HepG2 (cell line): ENCODE measurements around the gene ABL2. TPM values are rescaled to one million over a fixed set of nuclear protein-coding genes. Genes with fewer than 3 reads are reported as not detected.

Experiments used
- ATAC-seq: fragments of 200-7000 bp; cut with Tn5 transposase; 3 replicates; pipeline ENCODE4 v1.9.1; 2020; ENCODE audit warnings: mild to moderate bottlenecking, moderate library complexity
- BruUV-seq: library from RNA; stranded (reverse); fragments of 400-500 nt; replicated peaks from 2 replicates; lab custom pipeline; 2021; lab: Mats Ljungman, UMichigan
- CTCF ChIA-PET: fragments of 300-600 bp; formaldehyde crosslinking; extraction: SDS; loops from one replicate; lab custom pipeline; 2021; ENCODE audit warnings: low total read pairs, inconsistent platforms, low intra/inter-chr PET ratio; lab: Yijun Ruan, JAX
- POLR2A ChIA-PET: fragments of 350-600 bp; sonication (Branson Sonifier 250); formaldehyde crosslinking; loops from one replicate; lab custom pipeline; 2020; ENCODE audit warnings: antibody characterized with exemption, inconsistent platforms; lab: Yijun Ruan, JAX
- DNase-seq: peaks from one replicate; pipeline ENCODE4 v3.0.0-alpha.2; 2015; ENCODE audit warnings: low spot score
- FAIRE-seq: peaks from 3 replicates; lab custom pipeline; 2011; peaks lifted over from hg19 to GRCh38; lab: Jason Lieb, UNC
- H2AFZ ChIP-seq: one replicate; pipeline ENCODE4 v1.6.1; 2011; ENCODE audit warnings: low read length, inconsistent platforms
- H3K27ac ChIP-seq: fragments of 300-600 bp; 3 replicates; pipeline ENCODE4 v1.8.0; 2011; ENCODE audit warnings: mixed run types, mild to moderate bottlenecking, mixed read lengths, low read length, inconsistent platforms; ENCODE audit not compliant: insufficient read depth; ENCODE audit errors: extremely low read length
- H3K27me3 ChIP-seq, 2 experiments: fragments of 200-600 bp in 1 of 2; 2 replicates in 1 of 2; 3 replicates in 1 of 2; pipeline versions ENCODE4 v1.6.0 to v1.8.0; 2011; ENCODE audit warnings: low read length in 2 of 2, mild to moderate bottlenecking in 2 of 2, moderate library complexity in 2 of 2, inconsistent platforms in 1 of 2; ENCODE audit not compliant: insufficient read depth in 2 of 2, control insufficient read depth in 1 of 2
- H3K36me3 ChIP-seq, 2 experiments: fragments of 200-600 bp in 1 of 2; replicated peaks in 1 of 2; 2 replicates in 1 of 2; 3 replicates in 1 of 2; pipeline versions ENCODE4 v1.5.1 to v1.8.0; 2011; ENCODE audit warnings: low read length in 2 of 2, inconsistent platforms in 1 of 2; ENCODE audit not compliant: insufficient read depth in 2 of 2, control insufficient read depth in 1 of 2
- H3K4me1 ChIP-seq: 2 replicates; pipeline ENCODE4 v1.5.1; 2012; ENCODE audit warnings: low read length, inconsistent platforms; ENCODE audit not compliant: insufficient read depth
- H3K4me2 ChIP-seq: 2 replicates; pipeline ENCODE4 v1.6.0; 2011; ENCODE audit warnings: low read depth, low read length, inconsistent platforms
- H3K4me3 ChIP-seq, 3 experiments: fragments of 200-600 bp in 1 of 3; sonication (generic), shearing (Covaris generic) in 1 of 3; replicated peaks in 1 of 3; 2 replicates each; pipeline ENCODE4 v1.5.1; 2011 to 2016; ENCODE audit warnings: low read length in 3 of 3, inconsistent platforms in 2 of 3, low read depth in 2 of 3, mild to moderate bottlenecking in 2 of 3, control low read depth in 1 of 3, mixed read lengths in 1 of 3; ENCODE audit not compliant: insufficient read depth in 1 of 3
- H3K79me2 ChIP-seq: one replicate; pipeline ENCODE4 v1.6.1; 2011; ENCODE audit warnings: low read length, inconsistent platforms; ENCODE audit not compliant: insufficient read depth
- H3K9ac ChIP-seq: 2 replicates; pipeline ENCODE4 v1.6.0; 2011; ENCODE audit warnings: mild to moderate bottlenecking, low read depth, low read length, inconsistent platforms; ENCODE audit not compliant: insufficient read depth
- H3K9me3 ChIP-seq: 2 replicates; pipeline ENCODE4 v1.5.1; 2012; ENCODE audit warnings: mild to moderate bottlenecking, low read length
- H4K20me1 ChIP-seq: 2 replicates; pipeline ENCODE4 v1.6.0; 2011; ENCODE audit warnings: inconsistent platforms, mild to moderate bottlenecking, low read length, moderate library complexity; ENCODE audit not compliant: insufficient read depth
- HOMEZ ChIP-seq: IDR thresholded peaks from 2 replicates; pipeline ENCODE4 v1.6.1; 2016; ENCODE audit warnings: low read depth
- PPARG ChIP-seq: conservative IDR thresholded peaks from 2 replicates; pipeline ENCODE4 v1.6.1; 2016; ENCODE audit warnings: missing biosample characterization, missing genetic modification reagents
- RAD21 ChIP-seq: fragments of 450-650 bp; formaldehyde crosslinking; IDR thresholded peaks from 2 replicates; pipeline ENCODE4 v1.5.0; 2020; ENCODE audit warnings: mild to moderate bottlenecking
- SKIL ChIP-seq: sonication (generic); formaldehyde crosslinking; IDR thresholded peaks from 2 replicates; pipeline ENCODE4 v1.8.0; 2022; ENCODE audit warnings: missing genetic modification reagents, mild to moderate bottlenecking, moderate library complexity, borderline replicate concordance
- THRA ChIP-seq: sonication (generic); formaldehyde crosslinking; IDR thresholded peaks from 2 replicates; pipeline ENCODE4 v1.4.0; 2020; ENCODE audit warnings: missing genetic modification reagents, borderline replicate concordance
- TP53 ChIP-seq: sonication (generic); formaldehyde crosslinking; conservative IDR thresholded peaks from 2 replicates; pipeline ENCODE4 v1.4.0; 2020; ENCODE audit warnings: missing genetic modification reagents
- ZBTB7A ChIP-seq: sonication (generic); formaldehyde crosslinking; IDR thresholded peaks from 2 replicates; pipeline ENCODE4 v1.8.0; 2022; ENCODE audit warnings: mild to moderate bottlenecking, missing genetic modification reagents
- ZNF207 ChIP-seq: fragments of 450-650 bp; IDR thresholded peaks from 2 replicates; pipeline ENCODE4 v1.6.1; 2016; ENCODE audit warnings: antibody characterized with exemption, borderline replicate concordance
- ZNF318 ChIP-seq: sonication (generic); formaldehyde crosslinking; IDR thresholded peaks from 2 replicates; pipeline ENCODE4 v1.4.0; 2020; ENCODE audit warnings: mild to moderate bottlenecking, missing genetic modification reagents
- WGBS: methylation state at CpG from one replicate; pipeline ENCODE4 v1.1.6; 2017; ENCODE audit warnings: low lambda C conversion rate; 5-methylcytosine and 5-hydroxymethylcytosine counted together
- in situ Hi-C: cut with HindIII; loops from 2 replicates; pipeline ENCODE4 v1.10.0; 2017; ENCODE audit warnings: low pct_unique_long_range_greater_than_20kb; ENCODE audit not compliant: extremely low pct_ligation_motif_present
- intact Hi-C: fragments of 100-400 bp; cut with micrococcal nuclease; formaldehyde crosslinking; loops from one replicate; pipeline ENCODE4 v1.10.0; 2022; ENCODE audit not compliant: unreplicated experiment
- polyA plus RNA-seq, 8 experiments: library from polyadenylated mRNA; depleted of rRNA in 3 of 8; stranded (reverse) in 7 of 8; unstranded in 1 of 8; fragments of >200 nt; fragmentation: Illumina TruSeq in 4 of 8; extraction: Trizol in 4 of 8; gene quantifications; 2 replicates each; pipeline versions ENCODE4 v1.2.1 to v1.2.3, GENCODE V29; 2011 to 2016; ENCODE audit warnings: low read depth in 4 of 8, missing spikeins in 1 of 8, mixed read lengths in 1 of 8; ENCODE audit not compliant: insufficient read depth in 1 of 8
- total RNA-seq, 5 experiments: library from RNA; depleted of rRNA; stranded (reverse); fragments of >200 nt; fragmentation: Illumina TruSeq; extraction: Trizol; gene quantifications; 2 replicates each; pipeline ENCODE4 v1.2.3, GENCODE V29; 2016; ENCODE audit warnings: low read depth in 1 of 5

ABL2 gene
- total and polyA plus RNA-seq, 2 of the 13 experiments (the other 11 are each of a cell fraction or from before 2014, with no cell fraction given), result 5.8 to 6.0 TPM

GRCh38 chr1:179079113-179079761 lies 150.2 kb downstream of the ABL2 start:
- BruUV-seq, result no TSS peak
- Histone ChIP-seq H2AFZ (no peak overlapping the region), H3K27ac (no peak overlapping the region), H3K9ac (no peak overlapping the region), H3K4me3 (no peak overlapping the region), H3K4me1 (peaks cover 32% of the 10 kb centered on the region), H3K27me3 (no peaks in the 10 kb centered on the region), H4K20me1 (no peaks in the 10 kb centered on the region), H3K36me3 (peaks cover 0 to 2% of the 10 kb centered on the region in 2 experiments; a peak in 1 of 5 replicates), H3K9me3 (no peaks in the 10 kb centered on the region), H3K79me2 (peaks cover 14% of the 10 kb centered on the region), H3K4me2 (no peak overlapping the region)
- 64% methylated on average over 18 of the region's 18 CpGs for WGBS
- ATAC-seq (no peak), FAIRE-seq (peak; percentile 79), DNase-seq (peak; percentile 64)
- in situ Hi-C loops, result no loop called here
- intact Hi-C loops, result loop anchor here (1.0 to 5.0 kb wide), 2 partner anchors 43 to 213 kb away; no protein-coding TSS in a partner anchor
- ChIA-PET POLR2A (interaction anchor here (1.2 kb wide), 1 partner anchor 286 kb away, joined by 3 read pairs; no protein-coding TSS in a partner anchor), CTCF (interaction anchor here (0.6 to 1.6 kb wide), 4 partner anchors 41 to 368 kb away, joined by 3 to 8 read pairs (median 3); no protein-coding TSS in a partner anchor)
- TF ChIP-seq ZNF207 (no peak), ZNF318 (CRISPR knock-in tag) (no peak), SKIL (CRISPR knock-in tag) (no peak), HOMEZ (CRISPR knock-in tag) (0 out of 2 replicates have a peak, but pooled peaks have one; percentile 20), TP53 (CRISPR knock-in tag) (no peak), THRA (no peak), RAD21 (CRISPR knock-in tag) (peak; percentile 72), ZBTB7A (CRISPR knock-in tag) (no peak), PPARG (0 out of 2 replicates have a peak, but pooled peaks have one; percentile 22)
